ENCODE results near the gene RAD51B. TPM values are rescaled to one million over a fixed set of nuclear protein-coding genes. Genes with fewer than 3 reads are reported as not detected.

RAD51B gene
- total RNA-seq, 4 donors from 2014 or later = 6.2 to 39.9 (median 12.9) TPM

DNA sequence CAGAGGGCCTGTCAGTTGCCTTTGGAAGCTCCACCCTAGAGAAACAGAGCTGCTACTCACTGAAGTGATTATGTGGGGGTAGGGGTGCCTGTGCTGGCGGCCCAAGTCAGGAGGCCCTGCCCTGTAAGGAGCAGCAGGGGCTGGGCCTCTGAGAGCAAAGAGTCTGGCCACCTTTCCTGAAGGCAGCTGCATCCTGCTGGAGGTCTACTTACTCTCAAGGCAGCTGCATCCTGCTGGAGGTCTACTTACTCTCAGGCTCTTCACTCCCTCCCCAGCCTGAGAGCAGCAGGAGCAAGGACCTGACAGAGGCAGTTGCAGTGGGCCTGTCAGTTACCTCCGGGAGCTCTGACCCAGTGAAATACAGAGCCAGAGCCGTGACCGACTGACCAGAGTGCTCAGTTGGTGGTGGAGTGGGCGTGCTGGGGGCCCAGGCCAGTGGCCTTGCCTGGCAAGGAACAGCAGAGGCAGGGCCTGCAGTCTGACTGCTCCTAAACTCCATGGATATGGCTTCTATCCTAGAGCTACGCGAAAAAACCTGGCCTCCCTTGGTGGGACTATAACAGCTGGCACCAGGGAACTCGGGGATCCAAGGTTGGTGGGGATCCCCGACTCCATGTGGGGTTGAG lies 32.3 kb downstream of the RAD51B start:
- WGBS, 2 donors = 78 to 93% methylated on average over 4 to 7 of the region's 9 CpGs

DNA sequence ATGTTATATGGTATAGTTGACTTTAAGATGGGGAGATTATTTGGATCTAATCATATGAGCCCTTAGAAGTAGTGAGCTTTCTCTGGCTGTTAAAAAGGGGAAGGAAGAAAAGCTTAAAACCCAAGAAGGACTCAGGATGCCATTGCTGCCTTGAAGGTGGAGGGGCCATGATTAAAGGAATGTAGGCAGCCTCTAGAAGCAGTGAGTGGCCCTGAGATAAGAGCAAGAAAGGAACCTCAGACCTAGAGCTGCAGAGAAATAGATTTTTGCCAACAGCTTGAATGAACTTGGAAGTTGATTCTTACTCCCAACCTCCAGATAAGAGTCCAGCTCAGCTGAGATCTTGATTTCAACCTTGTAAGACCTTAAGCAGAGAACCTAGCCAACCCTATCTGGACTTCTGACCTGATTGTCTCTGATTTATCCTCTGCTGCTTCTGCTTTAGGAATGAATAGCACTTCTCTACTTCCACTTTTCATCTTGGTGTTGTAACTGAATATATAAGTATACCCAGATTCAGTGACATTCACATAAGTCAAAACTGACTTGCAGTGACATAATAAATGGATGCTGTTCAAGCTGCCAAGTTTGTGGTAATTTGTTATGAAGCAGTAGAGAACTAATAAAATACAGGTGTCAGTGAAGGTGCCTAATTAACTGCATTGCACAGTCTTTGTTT lies 33.5 kb downstream of the RAD51B start:
- Histone ChIP-seq H3K9me3 (no peaks in the 10 kb centered on the region), H3K4me3 (no peak overlapping the region), H3K36me3 (no peaks in the 10 kb centered on the region), H3K4me1 (no peaks in the 10 kb centered on the region), H3K27ac (peak overlapping the region in 1 of 4 donors; percentile 40), H3K27me3 (no peaks in the 10 kb centered on the region)
- DNase-seq = no peak
- intact Hi-C loops (cut with DNase I) = no loop called here
- TF ChIP-seq POLR2A (IDR thresholded peaks at IDR 0.05) = no peak
- TF ChIP-seq, protein P1, sequence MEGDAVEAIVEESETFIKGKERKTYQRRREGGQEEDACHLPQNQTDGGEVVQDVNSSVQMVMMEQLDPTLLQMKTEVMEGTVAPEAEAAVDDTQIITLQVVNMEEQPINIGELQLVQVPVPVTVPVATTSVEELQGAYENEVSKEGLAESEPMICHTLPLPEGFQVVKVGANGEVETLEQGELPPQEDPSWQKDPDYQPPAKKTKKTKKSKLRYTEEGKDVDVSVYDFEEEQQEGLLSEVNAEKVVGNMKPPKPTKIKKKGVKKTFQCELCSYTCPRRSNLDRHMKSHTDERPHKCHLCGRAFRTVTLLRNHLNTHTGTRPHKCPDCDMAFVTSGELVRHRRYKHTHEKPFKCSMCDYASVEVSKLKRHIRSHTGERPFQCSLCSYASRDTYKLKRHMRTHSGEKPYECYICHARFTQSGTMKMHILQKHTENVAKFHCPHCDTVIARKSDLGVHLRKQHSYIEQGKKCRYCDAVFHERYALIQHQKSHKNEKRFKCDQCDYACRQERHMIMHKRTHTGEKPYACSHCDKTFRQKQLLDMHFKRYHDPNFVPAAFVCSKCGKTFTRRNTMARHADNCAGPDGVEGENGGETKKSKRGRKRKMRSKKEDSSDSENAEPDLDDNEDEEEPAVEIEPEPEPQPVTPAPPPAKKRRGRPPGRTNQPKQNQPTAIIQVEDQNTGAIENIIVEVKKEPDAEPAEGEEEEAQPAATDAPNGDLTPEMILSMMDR (IDR thresholded peaks at IDR 0.05) = no peak

More for the DNA sequence above, 32.3 kb downstream of the RAD51B start:
- Histone ChIP-seq H3K27ac (no peak overlapping the region), H3K27me3 (no peaks in the 10 kb centered on the region), H3K9me3 (no peaks in the 10 kb centered on the region), H3K4me3 (no peak overlapping the region), H3K4me1 (no peaks in the 10 kb centered on the region), H3K36me3 (no peaks in the 10 kb centered on the region)
- intact Hi-C loops (cut with DNase I) = no loop called here
- DNase-seq = no peak
- no peak for TF ChIP-seq POLR2A (IDR thresholded peaks at IDR 0.05)
- TF ChIP-seq, protein P1 (IDR thresholded peaks at IDR 0.05) = no peak

DNA sequence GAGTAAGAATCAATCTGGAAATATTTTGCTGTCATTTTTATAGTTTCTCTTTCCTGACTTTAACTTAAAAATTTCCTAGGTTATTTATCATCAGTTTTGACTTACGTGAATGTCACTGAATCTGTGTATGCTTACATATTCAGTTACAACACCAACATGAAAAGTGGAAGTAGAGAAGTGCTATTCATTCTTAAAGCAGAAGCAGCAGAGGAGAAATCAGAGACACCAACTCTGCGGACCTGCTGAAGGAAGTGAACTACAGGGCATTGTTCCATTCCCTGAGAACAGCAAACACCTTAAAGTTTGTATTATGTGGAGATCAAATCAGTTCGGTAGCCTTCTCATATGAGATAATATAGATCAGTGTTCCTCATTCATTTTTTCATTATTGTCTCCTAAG lies 34.1 kb downstream of the RAD51B start:
- H3K27ac ChIP-seq = no peak overlapping the region
- intact Hi-C loops (cut with DNase I) = no loop called here
- TF ChIP-seq, protein P1 (IDR thresholded peaks at IDR 0.05) = no peak
- no peak for TF ChIP-seq POLR2A (IDR thresholded peaks at IDR 0.05)
- no peaks in the 10 kb centered on the region for H3K9me3 ChIP-seq
- WGBS, 2 donors = 65 to 74% methylated on average over 3 of the region's 3 CpGs
- H3K4me1 ChIP-seq = no peaks in the 10 kb centered on the region
- no peaks in the 10 kb centered on the region for H3K27me3 ChIP-seq
- no peak overlapping the region for H3K4me3 ChIP-seq
- no peak for DNase-seq
- no peaks in the 10 kb centered on the region for H3K36me3 ChIP-seq

DNA sequence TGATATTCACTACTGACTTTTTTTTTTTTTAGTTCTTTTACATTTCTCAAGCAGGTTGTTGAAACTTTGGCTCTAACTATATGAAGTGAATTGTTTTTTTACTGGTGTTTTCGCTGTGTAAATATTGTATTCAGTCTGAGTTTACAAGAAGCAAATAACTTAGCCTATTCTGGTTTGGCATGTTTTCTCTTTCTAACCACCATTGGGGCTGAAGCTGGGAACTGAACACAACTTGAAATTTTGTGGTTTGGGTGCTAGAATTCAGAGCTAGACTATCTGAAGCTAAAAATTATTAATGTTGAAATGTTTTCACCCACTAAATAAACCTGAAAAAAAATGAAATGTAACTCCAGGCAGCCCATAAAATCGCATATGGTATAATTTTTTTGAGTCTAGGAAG lies 37.2 kb downstream of the RAD51B start:
- Histone ChIP-seq H3K27ac (no peak overlapping the region), H3K36me3 (no peaks in the 10 kb centered on the region), H3K4me1 (no peaks in the 10 kb centered on the region), H3K4me3 (no peak overlapping the region), H3K27me3 (no peaks in the 10 kb centered on the region), H3K9me3 (no peaks in the 10 kb centered on the region)
- no peak for DNase-seq
- WGBS, 2 donors = 71 to 80% methylated on average over 2 of the region's 2 CpGs
- no peak for TF ChIP-seq POLR2A (IDR thresholded peaks at IDR 0.05)
- TF ChIP-seq, protein P1 (IDR thresholded peaks at IDR 0.05) = no peak
- intact Hi-C loops (cut with DNase I) = no loop called here

DNA sequence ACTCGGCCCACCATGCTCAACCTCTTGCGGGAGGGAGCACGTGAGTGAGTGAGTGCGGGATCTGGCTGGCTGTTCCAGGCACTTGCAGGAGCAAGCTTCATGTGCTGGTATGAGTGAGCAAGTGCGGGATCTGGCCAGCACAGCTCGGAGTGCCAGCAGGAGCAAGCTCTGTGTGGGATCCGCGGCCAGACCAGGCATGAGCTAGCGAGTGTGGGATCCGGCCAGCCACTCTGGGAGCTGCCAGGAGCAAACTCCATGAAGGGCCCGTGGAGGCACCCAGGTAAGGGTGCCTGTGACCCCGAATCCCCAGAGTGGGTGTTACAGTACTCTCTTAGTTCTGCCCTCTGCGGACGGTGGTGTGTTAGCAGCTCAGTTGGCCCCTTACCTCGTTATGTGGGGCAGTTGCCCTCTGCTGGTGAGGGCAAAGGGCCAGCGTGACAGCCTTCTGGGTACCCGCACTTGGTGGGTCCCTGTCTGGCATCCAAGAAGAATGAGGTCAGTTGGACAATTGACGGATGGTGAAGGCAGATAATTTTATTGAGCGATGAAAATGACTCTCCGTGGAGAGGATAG lies 38.3 kb downstream of the RAD51B start:
- H3K27ac ChIP-seq = no peak overlapping the region
- TF ChIP-seq, protein P1 (IDR thresholded peaks at IDR 0.05) = no peak
- TF ChIP-seq POLR2A (IDR thresholded peaks at IDR 0.05) = no peak
- H3K4me3 ChIP-seq = no peak overlapping the region
- WGBS, 2 donors = 95 to 96% methylated on average over 8 to 20 of the region's 20 CpGs
- no peaks in the 10 kb centered on the region for H3K27me3 ChIP-seq
- no peaks in the 10 kb centered on the region for H3K9me3 ChIP-seq
- DNase-seq = no peak
- no peaks in the 10 kb centered on the region for H3K4me1 ChIP-seq
- intact Hi-C loops (cut with DNase I) = no loop called here
- no peaks in the 10 kb centered on the region for H3K36me3 ChIP-seq
